Stimulated activated CD8-positive, alpha-beta memory T cell treated with anti-CD3 and anti-CD28 coated beads, Interleukin-4, amount 100 ng/mL, for 24 hours (primary cell): ENCODE measurements around the gene GPER1.
"Not testable (repeated sequence)": the region's sequence is repeated elsewhere in the genome, so short reads cannot be mapped to it uniquely, and the experiment has no call there.

Source experiments
- DNase-seq: peaks from one replicate; pipeline ENCODE4 v3.0.0-alpha.2; 2020; ENCODE audit warnings: low read depth

Gene GPER1

GRCh38 chr7:1070544-1071011 lies 17.3 kb upstream of the GPER1 start:
- no peak for DNase-seq

GRCh38 chr7:1071731-1072254 lies 16.1 kb upstream of the GPER1 start:
- DNase-seq, result no peak

GRCh38 chr7:1073142-1073977 lies 14.6 kb upstream of the GPER1 start:
- no peak for DNase-seq

GRCh38 chr7:1074018-1074417 lies 13.9 kb upstream of the GPER1 start:
- DNase-seq, result not testable (repeated sequence)

GRCh38 chr7:1074593-1075431 lies 13.1 kb upstream of the GPER1 start:
- no peak for DNase-seq

GRCh38 chr7:1076184-1077072 lies 11.5 kb upstream of the GPER1 start:
- no peak for DNase-seq

- DNase-seq, result no peak
These were observed 9.4 kb upstream of the GPER1 start for GRCh38 chr7:1078519-1078918.

- no peak for DNase-seq
These were observed 8.9 kb upstream of the GPER1 start for GRCh38 chr7:1078985-1079384.

GRCh38 chr7:1079546-1079945 lies 8.4 kb upstream of the GPER1 start:
- no peak for DNase-seq

GRCh38 chr7:1080252-1080920 lies 7.5 kb upstream of the GPER1 start:
- no peak for DNase-seq

- no peak for DNase-seq
These were observed 7.0 kb upstream of the GPER1 start for GRCh38 chr7:1080921-1081255.

- no peak for DNase-seq
These were observed 6.6 kb upstream of the GPER1 start for GRCh38 chr7:1081336-1081735.

- DNase-seq, result no peak
These were observed 5.9 kb upstream of the GPER1 start for GRCh38 chr7:1081931-1082401.

- DNase-seq, result no peak
These were observed 3.9 kb upstream of the GPER1 start for GRCh38 chr7:1083729-1084657.

GRCh38 chr7:1085266-1085665 lies 2.6 kb upstream of the GPER1 start:
- no peak for DNase-seq

GRCh38 chr7:1085910-1086421 lies 1.9 kb upstream of the GPER1 start:
- DNase-seq, result no peak

GRCh38 chr7:1086588-1087464 lies 1.1 kb upstream of the GPER1 start:
- peak; percentile 71 for DNase-seq

GRCh38 chr7:1087465-1087814 lies 473 bp upstream of the GPER1 start:
- no peak for DNase-seq

- no peak for DNase-seq
These were observed 2.3 kb downstream of the GPER1 start for GRCh38 chr7:1090236-1090635.
